ENCODE data around the gene LRP5.

- no peak for TF ChIP-seq CTCF (IDR thresholded peaks at IDR 0.05)
- no peak for TF ChIP-seq POLR2A (IDR thresholded peaks at IDR 0.05)
These were observed 53.6 kb downstream of the LRP5 start for GRCh38 chr11:68365943-68366435.

Data from vagina (tissue), 2 donors.